ENCODE measurements around the gene TMEM219.

- TF ChIP-seq EP300 (IDR thresholded peaks at IDR 0.05) (no peak), POLR2AphosphoS5 (IDR thresholded peaks at IDR 0.05) (no peak)
- TF ChIP-seq, protein P1, sequence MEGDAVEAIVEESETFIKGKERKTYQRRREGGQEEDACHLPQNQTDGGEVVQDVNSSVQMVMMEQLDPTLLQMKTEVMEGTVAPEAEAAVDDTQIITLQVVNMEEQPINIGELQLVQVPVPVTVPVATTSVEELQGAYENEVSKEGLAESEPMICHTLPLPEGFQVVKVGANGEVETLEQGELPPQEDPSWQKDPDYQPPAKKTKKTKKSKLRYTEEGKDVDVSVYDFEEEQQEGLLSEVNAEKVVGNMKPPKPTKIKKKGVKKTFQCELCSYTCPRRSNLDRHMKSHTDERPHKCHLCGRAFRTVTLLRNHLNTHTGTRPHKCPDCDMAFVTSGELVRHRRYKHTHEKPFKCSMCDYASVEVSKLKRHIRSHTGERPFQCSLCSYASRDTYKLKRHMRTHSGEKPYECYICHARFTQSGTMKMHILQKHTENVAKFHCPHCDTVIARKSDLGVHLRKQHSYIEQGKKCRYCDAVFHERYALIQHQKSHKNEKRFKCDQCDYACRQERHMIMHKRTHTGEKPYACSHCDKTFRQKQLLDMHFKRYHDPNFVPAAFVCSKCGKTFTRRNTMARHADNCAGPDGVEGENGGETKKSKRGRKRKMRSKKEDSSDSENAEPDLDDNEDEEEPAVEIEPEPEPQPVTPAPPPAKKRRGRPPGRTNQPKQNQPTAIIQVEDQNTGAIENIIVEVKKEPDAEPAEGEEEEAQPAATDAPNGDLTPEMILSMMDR (IDR thresholded peaks at IDR 0.05) = no peak
Measured at GRCh38 chr16:29972500-29972899, 10.6 kb downstream of the TMEM219 start.
